Neural cell (in vitro differentiated cells): Measurements from ENCODE around the gene NPC1.

Experiments
- POLR2AphosphoS5 ChIP-seq: IDR thresholded peaks from 2 replicates; pipeline ENCODE4 v1.6.1; 2012
- TF ChIP-seq, protein P1 (sequence below): fragments of 450-650 bp; IDR thresholded peaks from 2 replicates; pipeline ENCODE4 v1.5.1; 2014; ENCODE audit warnings: antibody characterized with exemption, mild to moderate bottlenecking, moderate library complexity; ENCODE audit not compliant: poor library complexity, severe bottlenecking

DNA sequence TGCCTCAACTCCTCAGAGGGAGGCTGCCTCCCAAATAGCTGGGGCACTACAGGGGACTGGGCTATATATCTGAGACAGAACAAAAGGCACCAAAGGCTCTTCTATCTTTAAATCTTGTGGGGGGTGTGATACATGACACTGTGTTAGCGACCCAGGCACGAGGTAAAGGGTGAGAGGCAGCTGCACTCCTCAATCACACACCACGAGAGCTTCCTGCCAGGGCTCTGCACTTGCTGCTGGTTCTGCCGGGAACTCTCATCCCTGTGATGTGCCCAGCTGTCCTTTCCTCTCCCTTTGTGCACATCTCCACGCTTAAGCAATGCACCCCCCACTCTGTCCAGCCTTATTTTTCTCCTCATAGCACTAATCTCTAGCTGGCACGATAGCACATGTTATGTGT is 32.4 kb downstream of the NPC1 start:
- TF ChIP-seq, protein P1, sequence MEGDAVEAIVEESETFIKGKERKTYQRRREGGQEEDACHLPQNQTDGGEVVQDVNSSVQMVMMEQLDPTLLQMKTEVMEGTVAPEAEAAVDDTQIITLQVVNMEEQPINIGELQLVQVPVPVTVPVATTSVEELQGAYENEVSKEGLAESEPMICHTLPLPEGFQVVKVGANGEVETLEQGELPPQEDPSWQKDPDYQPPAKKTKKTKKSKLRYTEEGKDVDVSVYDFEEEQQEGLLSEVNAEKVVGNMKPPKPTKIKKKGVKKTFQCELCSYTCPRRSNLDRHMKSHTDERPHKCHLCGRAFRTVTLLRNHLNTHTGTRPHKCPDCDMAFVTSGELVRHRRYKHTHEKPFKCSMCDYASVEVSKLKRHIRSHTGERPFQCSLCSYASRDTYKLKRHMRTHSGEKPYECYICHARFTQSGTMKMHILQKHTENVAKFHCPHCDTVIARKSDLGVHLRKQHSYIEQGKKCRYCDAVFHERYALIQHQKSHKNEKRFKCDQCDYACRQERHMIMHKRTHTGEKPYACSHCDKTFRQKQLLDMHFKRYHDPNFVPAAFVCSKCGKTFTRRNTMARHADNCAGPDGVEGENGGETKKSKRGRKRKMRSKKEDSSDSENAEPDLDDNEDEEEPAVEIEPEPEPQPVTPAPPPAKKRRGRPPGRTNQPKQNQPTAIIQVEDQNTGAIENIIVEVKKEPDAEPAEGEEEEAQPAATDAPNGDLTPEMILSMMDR, result no peak
- TF ChIP-seq POLR2AphosphoS5, result no peak
